PC-9 (cell line): Measurements from ENCODE around the gene KRTAP3-3. TPM values are rescaled to one million over a fixed set of nuclear protein-coding genes. Genes with fewer than 3 reads are reported as not detected.

Source experiments
- BruUV-seq: library from RNA; stranded (reverse); fragments of 400-500 nt; replicated peaks from 2 replicates; lab custom pipeline; 2021; lab: Mats Ljungman, UMichigan
- CTCF ChIA-PET: fragments of 300-600 bp; sonication (Branson Sonifier 250); formaldehyde crosslinking; loops from one replicate; lab custom pipeline; 2022; ENCODE audit warnings: antibody characterized with exemption; lab: Charles Lee
- POLR2A ChIA-PET: fragments of 300-600 bp; sonication (Branson Sonifier 250); formaldehyde crosslinking; loops from one replicate; lab custom pipeline; 2022; ENCODE audit warnings: antibody characterized with exemption; ENCODE audit not compliant: unreplicated experiment; lab: Charles Lee
- DNase-seq, 2 experiments: peaks; one replicate each; pipeline versions ENCODE4 v3.0.0 to v3.0.0-alpha.2; 2015 to 2022; ENCODE audit warnings: mixed read lengths in 1 of 2
- H2AFZ ChIP-seq: fragments of 200-600 bp; sonication (generic); 2 replicates; pipeline ENCODE4 v1.8.1; 2017; ENCODE audit warnings: antibody characterized with exemption
- H3F3A ChIP-seq: fragments of 200-600 bp; sonication (generic); 2 replicates; pipeline ENCODE4 v1.8.1; 2017; ENCODE audit warnings: antibody characterized with exemption, mild to moderate bottlenecking, low read depth; ENCODE audit not compliant: insufficient read depth
- H3K27ac ChIP-seq: fragments of 200-600 bp; sonication (generic); 2 replicates; pipeline ENCODE4 v1.6.1; 2016; ENCODE audit warnings: mixed run types
- H3K27me3 ChIP-seq: fragments of 200-600 bp; sonication (generic); 2 replicates; pipeline ENCODE4 v1.6.1; 2016; ENCODE audit warnings: low read depth, mixed run types; ENCODE audit not compliant: insufficient read depth
- H3K36me3 ChIP-seq: fragments of 200-600 bp; sonication (generic); 2 replicates; pipeline ENCODE4 v1.6.1; 2016; ENCODE audit warnings: low read depth, mixed run types
- H3K4me1 ChIP-seq: fragments of 200-600 bp; sonication (generic); replicated peaks from 2 replicates; pipeline ENCODE4 v1.6.1; 2016; ENCODE audit warnings: mixed run types; ENCODE audit not compliant: insufficient read depth
- H3K4me2 ChIP-seq: fragments of 200-600 bp; sonication (generic); 2 replicates; pipeline ENCODE4 v1.6.1; 2017; ENCODE audit warnings: mixed run types
- H3K4me3 ChIP-seq: fragments of 200-600 bp; sonication (generic); 2 replicates; pipeline ENCODE4 v1.6.1; 2016; ENCODE audit warnings: mixed run types
- H3K79me2 ChIP-seq: fragments of 200-600 bp; sonication (generic); 2 replicates; pipeline ENCODE4 v1.6.1; 2017; ENCODE audit warnings: low read depth, mixed run types
- H3K9me2 ChIP-seq: fragments of 200-600 bp; sonication (generic); 2 replicates; pipeline ENCODE4 v1.8.1; 2017; ENCODE audit warnings: mild to moderate bottlenecking; ENCODE audit not compliant: insufficient read depth
- H3K9me3 ChIP-seq: fragments of 200-600 bp; sonication (generic); 2 replicates; pipeline ENCODE4 v1.8.1; 2016; ENCODE audit warnings: low read depth; ENCODE audit not compliant: insufficient read depth
- H4K20me1 ChIP-seq: fragments of 200-600 bp; sonication (generic); 2 replicates; pipeline ENCODE4 v1.8.1; 2017; ENCODE audit not compliant: insufficient read depth
- EZH2 ChIP-seq: fragments of 200-600 bp; sonication (generic); IDR thresholded peaks from 2 replicates; pipeline ENCODE4 v1.8.0; 2017; ENCODE audit warnings: antibody characterized with exemption, low read depth
- intact Hi-C: fragments of 100-400 bp; cut with micrococcal nuclease; formaldehyde crosslinking; loops from one replicate; pipeline ENCODE4 v1.10.0; 2022; ENCODE audit not compliant: unreplicated experiment
- total RNA-seq: library from RNA; stranded (reverse); gene quantifications from 2 replicates; pipeline ENCODE4 v1.2.3, GENCODE V29; 2021
- TF ChIP-seq, protein P1 (sequence below): fragments of 200-600 bp; sonication (generic); conservative IDR thresholded peaks from 2 replicates; pipeline ENCODE4 v1.6.1; 2017; ENCODE audit warnings: mixed run types, antibody characterized with exemption, mild to moderate bottlenecking, moderate library complexity

The KRTAP3-3 gene
- total RNA-seq, 1 experiment from 2014 or later, result not detected

DNA sequence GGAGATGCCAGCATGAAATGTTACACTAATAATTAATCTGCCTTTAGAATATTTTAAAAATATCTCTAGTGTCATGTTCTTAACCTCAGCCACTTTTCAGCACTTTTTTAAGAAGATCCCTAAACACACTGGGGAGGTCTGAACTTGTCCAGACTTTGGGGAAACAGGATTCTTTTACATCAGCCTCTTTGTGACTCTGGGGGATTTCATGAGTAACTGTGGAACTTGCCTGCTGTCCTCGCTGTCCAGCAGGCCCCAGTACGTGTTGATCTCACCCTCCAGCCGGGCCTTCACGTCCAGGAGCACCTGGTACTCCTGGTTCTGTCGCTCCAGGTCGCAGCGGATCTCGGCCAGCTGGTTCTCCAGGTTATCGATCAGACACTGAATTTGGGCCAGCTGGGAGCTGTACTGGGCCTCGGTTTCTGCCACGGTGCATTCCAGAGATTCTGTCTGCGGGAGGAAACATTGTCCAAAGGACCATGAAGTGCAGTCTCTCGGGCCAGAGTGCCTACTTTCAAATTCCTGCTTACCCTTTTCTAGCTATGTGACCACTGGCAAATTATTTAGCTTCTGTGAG, 15.3 kb downstream of the KRTAP3-3 start:
- Histone ChIP-seq H3K27ac (no peak overlapping the region), H3K4me3 (no peak overlapping the region), H3K4me2 (no peak overlapping the region), H2AFZ (no peak overlapping the region), H3K27me3 (no peaks in the 10 kb centered on the region), H3K9me3 (no peaks in the 10 kb centered on the region), H3F3A (no peaks in the 10 kb centered on the region), H3K79me2 (no peaks in the 10 kb centered on the region), H3K4me1 (no peaks in the 10 kb centered on the region), H4K20me1 (no peaks in the 10 kb centered on the region), H3K9me2 (no peaks in the 10 kb centered on the region), H3K36me3 (no peaks in the 10 kb centered on the region)
- CTCF ChIA-PET, result no interaction called here
- intact Hi-C loops, result no loop called here
- BruUV-seq, result no TSS peak
- TF ChIP-seq, protein P1, sequence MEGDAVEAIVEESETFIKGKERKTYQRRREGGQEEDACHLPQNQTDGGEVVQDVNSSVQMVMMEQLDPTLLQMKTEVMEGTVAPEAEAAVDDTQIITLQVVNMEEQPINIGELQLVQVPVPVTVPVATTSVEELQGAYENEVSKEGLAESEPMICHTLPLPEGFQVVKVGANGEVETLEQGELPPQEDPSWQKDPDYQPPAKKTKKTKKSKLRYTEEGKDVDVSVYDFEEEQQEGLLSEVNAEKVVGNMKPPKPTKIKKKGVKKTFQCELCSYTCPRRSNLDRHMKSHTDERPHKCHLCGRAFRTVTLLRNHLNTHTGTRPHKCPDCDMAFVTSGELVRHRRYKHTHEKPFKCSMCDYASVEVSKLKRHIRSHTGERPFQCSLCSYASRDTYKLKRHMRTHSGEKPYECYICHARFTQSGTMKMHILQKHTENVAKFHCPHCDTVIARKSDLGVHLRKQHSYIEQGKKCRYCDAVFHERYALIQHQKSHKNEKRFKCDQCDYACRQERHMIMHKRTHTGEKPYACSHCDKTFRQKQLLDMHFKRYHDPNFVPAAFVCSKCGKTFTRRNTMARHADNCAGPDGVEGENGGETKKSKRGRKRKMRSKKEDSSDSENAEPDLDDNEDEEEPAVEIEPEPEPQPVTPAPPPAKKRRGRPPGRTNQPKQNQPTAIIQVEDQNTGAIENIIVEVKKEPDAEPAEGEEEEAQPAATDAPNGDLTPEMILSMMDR, result no peak
- TF ChIP-seq EZH2, result no peak
- no peak for DNase-seq
- POLR2A ChIA-PET, result no interaction called here

DNA sequence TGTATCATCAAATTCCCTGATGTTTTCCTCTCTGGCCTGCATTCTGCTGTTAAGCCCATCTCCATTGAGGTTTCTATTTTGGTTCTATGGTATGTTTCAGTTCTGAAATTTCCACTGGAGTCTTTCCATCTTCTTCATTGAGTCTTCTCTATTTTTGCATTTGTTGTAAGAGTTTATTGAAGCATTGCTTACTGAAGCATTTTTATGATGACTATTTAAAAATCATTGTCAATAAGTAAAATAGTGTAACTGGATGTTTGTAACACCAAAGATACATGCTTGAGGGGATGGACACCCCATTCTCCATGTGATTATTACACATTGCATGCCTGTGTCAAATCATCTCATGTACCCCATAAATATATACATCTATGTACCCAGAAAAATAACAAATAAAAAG, 18.4 kb downstream of the KRTAP3-3 start:
- no peaks in the 10 kb centered on the region for H3K27me3 ChIP-seq
- no peak overlapping the region for H3K4me2 ChIP-seq
- H3K27ac ChIP-seq, result no peak overlapping the region
- no peaks in the 10 kb centered on the region for H3K36me3 ChIP-seq
- CTCF ChIA-PET, result no interaction called here
- TF ChIP-seq, protein P1, result no peak
- TF ChIP-seq EZH2, result no peak
- no peaks in the 10 kb centered on the region for H3K4me1 ChIP-seq
- no TSS peak for BruUV-seq
- intact Hi-C loops, result no loop called here
- no peaks in the 10 kb centered on the region for H4K20me1 ChIP-seq
- POLR2A ChIA-PET, result no interaction called here
- H2AFZ ChIP-seq, result no peak overlapping the region
- no peaks in the 10 kb centered on the region for H3K79me2 ChIP-seq
- no peak for DNase-seq
- no peaks in the 10 kb centered on the region for H3K9me2 ChIP-seq
- H3K4me3 ChIP-seq, result no peak overlapping the region
- H3K9me3 ChIP-seq, result no peaks in the 10 kb centered on the region
- no peaks in the 10 kb centered on the region for H3F3A ChIP-seq

DNA sequence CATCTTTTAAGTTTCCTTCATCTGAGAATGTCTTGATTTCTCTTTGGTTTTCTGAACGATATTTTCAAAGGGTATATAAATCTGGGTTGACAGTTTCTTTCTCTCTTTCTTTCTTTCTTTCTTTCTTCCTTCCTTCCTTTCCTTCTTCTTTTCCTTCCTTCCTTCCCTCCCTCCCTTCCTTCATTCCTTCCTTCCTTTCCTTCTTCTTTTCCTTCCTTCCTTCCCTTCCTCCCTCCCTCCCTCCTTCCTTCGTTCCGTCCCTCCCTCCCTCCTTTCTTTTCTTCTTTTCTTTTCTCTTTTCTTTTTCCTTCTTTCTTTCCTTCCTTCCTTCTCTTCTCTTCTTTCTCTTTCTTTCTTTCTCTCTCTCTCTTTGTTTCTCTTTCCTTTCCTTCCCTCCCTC, 19.6 kb downstream of the KRTAP3-3 start:
- Histone ChIP-seq H3K4me1 (no peaks in the 10 kb centered on the region), H3K9me3 (no peaks in the 10 kb centered on the region), H3K4me3 (no peak overlapping the region), H3K79me2 (no peaks in the 10 kb centered on the region), H3F3A (no peaks in the 10 kb centered on the region), H3K4me2 (no peak overlapping the region), H3K36me3 (no peaks in the 10 kb centered on the region), H4K20me1 (no peaks in the 10 kb centered on the region), H3K27me3 (no peaks in the 10 kb centered on the region), H3K9me2 (no peaks in the 10 kb centered on the region), H2AFZ (no peak overlapping the region), H3K27ac (no peak overlapping the region)
- POLR2A ChIA-PET, result no interaction called here
- DNase-seq, result no peak
- no peak for TF ChIP-seq EZH2
- TF ChIP-seq, protein P1, result no peak
- intact Hi-C loops, result no loop called here
- BruUV-seq, result no TSS peak
- CTCF ChIA-PET, result no interaction called here
